NB4 (cell line): Measurements from ENCODE around the gene ZNF501.

ENCODE experiments used
- POLR2A ChIP-seq: IDR thresholded peaks from 2 replicates; pipeline ENCODE4 v1.6.1; 2011; ENCODE audit warnings: mild to moderate bottlenecking; ENCODE audit not compliant: insufficient read length; ENCODE audit errors: extremely low read depth
- TF ChIP-seq, protein P1 (sequence below): IDR thresholded peaks from one replicate; pipeline ENCODE4 v1.5.1; 2012; ENCODE audit warnings: low read depth, low read length
- TF ChIP-seq, protein P2 (sequence below): IDR thresholded peaks from 2 replicates; pipeline ENCODE4 v1.6.1; 2011; ENCODE audit warnings: low read depth, low read length

DNA sequence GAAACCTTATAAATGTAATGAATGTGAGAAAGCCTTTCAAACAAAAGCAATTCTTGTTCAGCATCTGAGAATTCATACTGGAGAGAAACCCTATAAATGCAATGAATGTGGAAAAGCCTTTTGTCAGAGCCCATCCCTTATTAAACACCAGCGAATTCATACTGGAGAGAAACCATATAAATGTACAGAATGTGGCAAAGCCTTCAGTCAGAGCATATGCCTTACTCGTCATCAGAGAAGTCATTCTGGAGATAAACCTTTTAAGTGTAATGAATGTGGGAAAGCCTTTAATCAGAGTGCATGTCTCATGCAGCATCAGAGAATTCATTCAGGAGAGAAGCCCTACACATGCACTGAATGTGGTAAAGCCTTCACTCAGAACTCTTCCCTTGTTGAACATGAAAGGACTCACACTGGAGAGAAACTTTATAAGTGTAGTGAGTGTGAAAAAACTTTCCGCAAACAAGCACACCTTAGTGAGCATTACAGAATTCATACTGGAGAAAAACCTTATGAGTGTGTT is 5.3 kb downstream of the ZNF501 start:
- TF ChIP-seq, protein P1, sequence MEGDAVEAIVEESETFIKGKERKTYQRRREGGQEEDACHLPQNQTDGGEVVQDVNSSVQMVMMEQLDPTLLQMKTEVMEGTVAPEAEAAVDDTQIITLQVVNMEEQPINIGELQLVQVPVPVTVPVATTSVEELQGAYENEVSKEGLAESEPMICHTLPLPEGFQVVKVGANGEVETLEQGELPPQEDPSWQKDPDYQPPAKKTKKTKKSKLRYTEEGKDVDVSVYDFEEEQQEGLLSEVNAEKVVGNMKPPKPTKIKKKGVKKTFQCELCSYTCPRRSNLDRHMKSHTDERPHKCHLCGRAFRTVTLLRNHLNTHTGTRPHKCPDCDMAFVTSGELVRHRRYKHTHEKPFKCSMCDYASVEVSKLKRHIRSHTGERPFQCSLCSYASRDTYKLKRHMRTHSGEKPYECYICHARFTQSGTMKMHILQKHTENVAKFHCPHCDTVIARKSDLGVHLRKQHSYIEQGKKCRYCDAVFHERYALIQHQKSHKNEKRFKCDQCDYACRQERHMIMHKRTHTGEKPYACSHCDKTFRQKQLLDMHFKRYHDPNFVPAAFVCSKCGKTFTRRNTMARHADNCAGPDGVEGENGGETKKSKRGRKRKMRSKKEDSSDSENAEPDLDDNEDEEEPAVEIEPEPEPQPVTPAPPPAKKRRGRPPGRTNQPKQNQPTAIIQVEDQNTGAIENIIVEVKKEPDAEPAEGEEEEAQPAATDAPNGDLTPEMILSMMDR: no peak
- no peak for TF ChIP-seq POLR2A
- TF ChIP-seq, protein P2, sequence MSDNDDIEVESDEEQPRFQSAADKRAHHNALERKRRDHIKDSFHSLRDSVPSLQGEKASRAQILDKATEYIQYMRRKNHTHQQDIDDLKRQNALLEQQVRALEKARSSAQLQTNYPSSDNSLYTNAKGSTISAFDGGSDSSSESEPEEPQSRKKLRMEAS: no peak
